NCI-H2081 (cell line): ENCODE measurements around the gene VANGL2.
A peak's percentile ranks its signal among the peaks of the same experiment; 100 is the strongest.

Experiments
- DNase-seq, 2 experiments: peaks; one replicate each; lab custom pipeline; 2025; lab: John Stamatoyannopoulos, UW

The VANGL2 gene

GRCh38 chr1:160400223-160400645 lies at the start of gene VANGL2:
VANGL2 (plus strand) TSS chr1:160400564; CDS start chr1:160415838, 15,274 bp downstream.
- peak; percentile 50 to 55 for DNase-seq

GRCh38 chr1:160351629-160352028 lies 48.7 kb upstream of the VANGL2 start:
- no peak for DNase-seq

DNA sequence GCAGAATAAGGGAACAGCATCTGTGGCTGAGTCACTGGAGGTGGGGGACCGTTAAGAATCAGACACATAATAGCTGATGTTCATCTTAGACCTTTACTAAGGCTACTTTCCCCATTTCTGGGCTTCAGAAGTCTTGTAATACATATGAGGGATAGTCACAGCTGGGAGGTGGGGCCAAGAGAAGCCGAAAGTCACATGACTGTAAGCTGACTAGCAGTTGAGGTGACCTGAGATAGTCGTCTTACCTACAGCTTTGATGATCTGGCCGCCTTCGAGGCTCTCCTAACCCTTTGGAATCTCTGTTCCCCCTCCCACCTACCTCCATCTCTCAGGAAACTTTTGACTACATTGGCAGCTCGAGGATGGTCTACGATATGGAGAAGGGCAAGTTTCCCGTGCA lies 47.8 kb upstream of the VANGL2 start:
- DNase-seq, result no peak

DNA sequence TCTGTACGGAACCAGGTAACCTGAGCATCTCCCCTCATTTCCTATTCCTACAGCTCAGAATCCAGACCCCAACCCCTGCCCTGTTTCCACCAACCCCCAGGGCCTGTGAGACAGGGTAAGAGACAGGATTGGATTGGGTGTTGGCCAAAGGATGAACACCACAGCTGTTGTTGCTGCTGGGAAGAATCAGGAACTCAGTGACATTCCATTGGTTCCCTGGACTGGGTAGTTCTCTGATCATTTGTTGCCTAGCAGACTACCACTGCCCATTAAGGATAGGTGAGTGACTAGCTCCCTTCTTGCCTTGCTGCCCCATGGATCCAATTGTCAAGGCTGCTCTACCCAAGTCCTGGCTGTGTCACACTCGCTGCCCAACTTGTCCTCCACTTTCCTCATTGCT lies 47.1 kb upstream of the VANGL2 start:
- no peak for DNase-seq

DNA sequence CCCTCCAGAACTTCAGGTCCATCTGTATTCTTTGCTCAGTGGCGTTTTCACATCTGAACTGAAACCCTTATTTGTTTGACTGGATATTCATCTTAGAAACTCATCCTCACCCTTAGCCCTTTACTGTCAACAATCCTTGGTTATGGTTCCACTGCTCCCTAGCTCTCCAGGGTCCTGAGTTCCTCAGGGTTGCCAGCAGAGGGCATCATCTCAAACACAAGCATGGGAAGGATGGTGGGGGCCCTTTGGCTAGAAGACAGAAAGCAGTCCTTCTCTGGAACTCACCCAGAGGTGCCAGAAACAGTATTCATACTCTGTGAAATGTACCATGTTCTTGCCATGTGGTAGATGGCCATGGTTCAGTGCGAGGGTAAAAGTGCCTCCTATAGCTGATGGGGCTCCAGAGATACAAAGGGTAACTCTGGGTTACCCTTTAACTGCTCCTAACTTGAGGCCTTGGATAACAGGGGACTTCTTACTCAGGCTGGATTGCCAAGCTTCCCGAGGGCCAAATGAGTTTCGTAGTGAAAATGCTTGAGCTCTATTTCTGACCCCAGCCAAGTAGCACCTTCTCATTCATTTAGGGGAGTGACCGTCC lies 45.9 kb upstream of the VANGL2 start:
- DNase-seq, result peak in 1 of 2 experiments; percentile 17

GRCh38 chr1:160357286-160358002 lies 42.9 kb upstream of the VANGL2 start:
- no peak for DNase-seq

DNA sequence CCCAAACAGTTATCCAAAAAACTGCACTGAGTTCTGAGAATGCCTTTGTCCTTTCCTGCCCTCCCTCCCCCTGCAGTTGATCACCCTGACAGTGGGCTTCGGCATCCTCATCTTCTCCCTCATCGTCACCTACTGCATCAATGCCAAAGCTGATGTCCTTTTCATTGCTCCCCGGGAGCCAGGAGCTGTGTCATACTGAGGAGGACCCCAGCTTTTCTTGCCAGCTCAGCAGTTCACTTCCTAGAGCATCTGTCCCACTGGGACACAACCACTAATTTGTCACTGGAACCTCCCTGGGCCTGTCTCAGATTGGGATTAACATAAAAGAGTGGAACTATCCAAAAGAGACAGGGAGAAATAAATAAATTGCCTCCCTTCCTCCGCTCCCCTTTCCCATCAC lies 42.3 kb upstream of the VANGL2 start:
- no peak for DNase-seq

DNA sequence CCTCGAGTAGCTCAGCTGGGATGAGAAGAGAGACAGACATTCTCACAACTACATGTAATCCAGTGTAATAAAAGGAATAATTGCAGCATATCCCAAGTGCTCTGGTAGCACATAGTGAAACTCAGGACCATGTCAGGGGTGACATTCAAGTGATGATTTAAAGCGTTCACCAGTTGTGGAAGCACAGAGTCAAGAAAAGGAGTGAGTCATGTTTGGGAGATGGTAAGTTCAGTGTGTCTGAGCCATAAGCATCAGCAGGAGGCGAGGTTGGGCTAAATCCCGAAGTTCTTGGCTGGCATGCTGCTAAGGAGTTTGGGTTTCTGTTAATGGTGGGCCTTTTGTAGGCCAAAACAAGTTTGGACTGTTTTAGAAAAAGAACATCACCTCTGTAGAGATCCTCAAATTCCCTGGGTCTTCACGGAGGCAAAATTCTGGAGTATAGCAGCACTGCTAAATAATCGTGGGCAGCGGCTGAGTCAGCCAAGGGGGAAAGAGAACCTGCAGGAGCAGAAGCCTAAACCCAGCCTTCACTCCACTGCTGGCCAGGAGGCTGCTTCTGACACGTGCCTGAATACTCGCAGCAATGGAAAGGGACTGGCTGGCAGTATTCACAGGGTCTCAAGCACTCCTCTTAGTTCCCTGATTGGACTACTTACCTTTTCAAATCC lies 40.7 kb upstream of the VANGL2 start:
- no peak for DNase-seq

DNA sequence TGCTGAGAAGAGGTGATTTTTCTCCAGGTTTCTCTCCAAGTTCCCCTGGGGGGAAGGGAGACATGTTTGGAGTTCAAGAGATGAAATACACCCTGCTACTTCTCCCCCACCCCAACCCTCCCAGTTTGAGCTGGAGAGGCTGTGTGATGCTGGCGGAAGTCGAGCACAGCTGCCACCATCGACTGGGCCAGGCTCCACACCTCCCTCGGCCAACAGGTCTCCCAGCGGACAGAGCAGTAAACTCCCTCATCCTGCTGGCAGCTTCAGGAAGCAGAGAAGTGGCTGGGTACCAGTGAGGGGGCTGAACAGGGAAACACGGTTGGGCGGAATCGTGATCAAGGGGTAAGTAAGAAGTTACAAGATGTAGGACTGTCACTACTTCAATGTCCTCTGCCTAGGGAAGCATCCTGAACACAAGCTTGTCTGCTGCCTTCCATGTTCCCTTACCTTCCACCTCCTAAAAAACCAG lies 40.1 kb upstream of the VANGL2 start:
- DNase-seq, result no peak

DNA sequence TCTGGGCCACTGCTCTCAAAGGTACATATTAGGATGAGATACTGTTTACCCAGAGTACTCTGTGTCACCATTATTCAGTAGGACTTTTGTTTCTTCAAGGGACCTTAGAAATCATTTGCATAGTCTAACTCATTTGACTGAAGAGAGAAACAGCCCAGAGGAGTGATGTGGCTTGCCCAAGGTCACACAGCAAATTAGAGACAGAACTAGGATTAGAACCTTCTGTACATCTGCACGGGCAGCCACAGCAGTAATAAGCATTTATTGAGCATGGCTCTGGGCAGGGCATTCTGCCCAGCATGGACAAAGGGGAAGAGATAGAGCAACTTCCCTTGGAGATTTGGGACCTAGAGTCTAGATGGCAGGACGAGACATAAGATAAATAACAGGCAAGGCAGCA lies 39.2 kb upstream of the VANGL2 start:
- DNase-seq, result no peak

- DNase-seq, result no peak
These were observed 38.6 kb upstream of the VANGL2 start for GRCh38 chr1:160361814-160362167.

- no peak for DNase-seq
These were observed 38.0 kb upstream of the VANGL2 start for GRCh38 chr1:160362168-160362957.

DNA sequence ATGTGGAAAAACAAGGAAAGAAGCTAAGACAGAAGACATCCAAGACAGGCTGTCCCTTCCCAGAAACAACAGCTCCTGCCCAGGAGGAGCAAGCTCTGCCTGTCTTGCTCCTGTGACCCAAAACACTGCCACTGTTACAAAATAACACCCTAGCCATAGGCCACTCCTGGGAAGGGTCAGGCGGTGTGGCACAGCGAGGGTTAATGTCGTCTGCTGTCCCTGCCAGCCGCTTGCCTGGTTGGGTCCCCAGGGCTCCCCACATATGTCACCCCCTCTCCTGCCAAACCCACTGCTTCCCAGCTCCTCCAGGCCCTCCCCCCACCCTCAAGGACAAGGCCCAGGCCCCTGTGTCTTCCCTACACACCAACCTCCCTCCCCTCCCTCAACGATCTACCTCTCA lies 37.4 kb upstream of the VANGL2 start:
- DNase-seq, result no peak

DNA sequence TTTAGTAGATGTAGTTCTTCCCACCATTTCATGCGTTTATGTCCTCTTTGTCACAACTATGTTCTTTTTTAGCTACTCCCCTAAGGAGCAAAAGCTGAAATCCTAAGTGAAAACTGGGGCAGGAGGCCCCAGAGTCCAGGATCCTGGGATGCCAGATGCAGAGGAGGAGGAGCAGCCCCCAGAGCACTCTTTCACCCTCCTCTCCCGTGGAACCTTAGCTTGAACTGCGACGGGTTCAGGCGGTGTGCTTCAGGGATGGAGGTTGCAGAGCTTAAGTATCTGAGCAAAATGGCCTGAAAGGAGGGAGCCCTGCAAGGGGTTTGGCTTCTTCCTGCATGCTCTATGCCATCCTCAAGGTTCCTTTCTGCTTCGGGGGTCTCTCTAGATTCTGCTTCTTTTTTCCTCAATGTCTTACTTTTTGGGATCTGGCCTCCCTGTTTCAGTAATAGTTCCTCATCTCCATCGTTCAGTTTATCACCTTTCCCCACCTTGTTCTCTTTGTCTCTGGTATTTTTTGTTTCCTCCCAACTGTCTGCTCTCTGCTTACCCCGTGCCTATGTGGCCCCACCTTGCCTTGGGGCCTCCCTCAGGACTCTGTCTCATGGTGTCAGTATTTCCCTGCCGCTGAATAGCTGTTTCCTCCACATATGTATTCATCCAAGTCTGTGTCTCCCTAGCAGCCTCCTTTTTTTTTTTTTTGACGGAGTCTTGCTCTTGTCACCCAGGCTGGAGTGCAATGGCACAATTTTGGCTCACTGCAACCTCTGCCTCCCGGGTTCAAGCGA lies 36.2 kb upstream of the VANGL2 start:
- no peak for DNase-seq

GRCh38 chr1:160365325-160365724 lies 35.0 kb upstream of the VANGL2 start:
- DNase-seq, result no peak

- no peak for DNase-seq
These were observed 33.4 kb upstream of the VANGL2 start, which contains the start of gene NHLH1 for GRCh38 chr1:160366731-160367515. NHLH1 (plus strand) TSS chr1:160367071; CDS start chr1:160370732, 3,661 bp downstream.

DNA sequence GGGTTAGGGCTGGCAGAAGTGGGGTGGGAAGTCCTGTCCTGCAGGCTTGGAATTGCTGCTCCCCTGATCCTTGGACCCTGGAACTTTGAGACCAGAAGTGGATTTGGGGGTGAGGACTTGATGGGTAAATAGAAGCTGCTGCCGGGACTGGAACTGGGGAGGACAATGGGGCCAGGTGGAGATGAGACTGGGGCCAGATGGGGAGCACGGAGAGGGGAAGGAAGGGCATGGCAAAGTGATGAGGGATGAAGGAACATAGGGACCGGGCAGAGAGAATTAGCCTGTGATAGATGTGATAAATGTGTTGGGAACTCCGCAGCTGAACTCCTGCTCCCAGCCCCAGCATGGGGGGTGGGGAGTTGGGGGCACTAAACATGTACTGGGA lies 32.9 kb upstream of the VANGL2 start:
- DNase-seq, result no peak

GRCh38 chr1:160367934-160368923 lies 32.1 kb upstream of the VANGL2 start:
- DNase-seq, result no peak

GRCh38 chr1:160369087-160369486 lies 31.3 kb upstream of the VANGL2 start:
- DNase-seq, result no peak
